A549 (cell line): Measurements from ENCODE around the gene ANKRD11. TPM values are rescaled to one million over a fixed set of nuclear protein-coding genes. Genes with fewer than 3 reads are reported as not detected.

Experiments used
- ATAC-seq, 2 experiments: fragments of 200-7000 bp in 1 of 2; fragments of >200 bp in 1 of 2; cut with Nextera tagmentation in 1 of 2; cut with Tn5 transposase in 1 of 2; 3 replicates each; pipeline versions ENCODE4 v1.8.0 to v1.9.1; 2018 to 2020; ENCODE audit warnings: mild to moderate bottlenecking in 1 of 2, moderate library complexity in 1 of 2
- CTCF ChIA-PET: fragments of 300-600 bp; sonication (Branson Sonifier 250); formaldehyde crosslinking; extraction: SDS; loops from one replicate; lab custom pipeline; 2021; ENCODE audit warnings: antibody characterized with exemption, inconsistent platforms; lab: Yijun Ruan, JAX
- POLR2A ChIA-PET: fragments of 350-600 bp; formaldehyde crosslinking; extraction: SDS; loops from one replicate; lab custom pipeline; 2021; ENCODE audit warnings: antibody characterized with exemption, inconsistent platforms; lab: Yijun Ruan, JAX
- DNase-seq, 2 experiments: peaks; one replicate each; pipeline versions ENCODE4 v3.0.0 to v3.0.0-alpha.2; 2011 to 2016; ENCODE audit warnings: low read depth in 1 of 2, low spot score in 1 of 2
- FAIRE-seq: peaks from 2 replicates; lab custom pipeline; 2011; peaks lifted over from hg19 to GRCh38; lab: Jason Lieb, UNC
- H3K27ac ChIP-seq, 2 experiments: fragments of >200 bp; sonication (Bioruptor Twin); formaldehyde crosslinking; 3 replicates each; pipeline ENCODE4 v1.5.1; 2016 to 2017
- H3K4me1 ChIP-seq: fragments of >200 bp; sonication (Bioruptor Twin); formaldehyde crosslinking; 3 replicates; pipeline ENCODE4 v1.6.1; 2016
- H3K4me2 ChIP-seq: fragments of >200 bp; sonication (Bioruptor Twin); formaldehyde crosslinking; 3 replicates; pipeline ENCODE4 v1.6.1; 2016
- H3K4me3 ChIP-seq: fragments of >200 bp; sonication (Bioruptor Twin); formaldehyde crosslinking; 3 replicates; pipeline ENCODE4 v1.5.1; 2016
- H3K9me3 ChIP-seq: fragments of >200 bp; sonication (Bioruptor Twin); formaldehyde crosslinking; 3 replicates; pipeline ENCODE4 v1.6.1; 2016
- CBX2 ChIP-seq: fragments of 200-600 bp; sonication (generic); IDR thresholded peaks from 2 replicates; pipeline ENCODE4 v1.6.1; 2016; ENCODE audit warnings: low read depth, mild to moderate bottlenecking, borderline replicate concordance
- EHF ChIP-seq: fragments of 250-450 bp; sonication (Bioruptor Pico); IDR thresholded peaks from 2 replicates; pipeline ENCODE4 v1.5.0; 2020; ENCODE audit warnings: mild to moderate bottlenecking
- EHMT2 ChIP-seq: fragments of 200-600 bp; sonication (generic); IDR thresholded peaks from 2 replicates; pipeline ENCODE4 v1.6.1; 2016; ENCODE audit warnings: antibody characterized with exemption, low read depth, mild to moderate bottlenecking, moderate library complexity
- EP300 ChIP-seq, 2 experiments: fragments of >200 bp; sonication (Bioruptor Twin); formaldehyde crosslinking; IDR thresholded peaks; 2 replicates in 1 of 2; 3 replicates in 1 of 2; pipeline ENCODE4 v1.6.1; 2016 to 2017
- FOSB ChIP-seq: fragments of 250-450 bp; sonication (Bioruptor Pico); IDR thresholded peaks from 2 replicates; pipeline ENCODE4 v1.5.0; 2020; ENCODE audit warnings: mild to moderate bottlenecking, moderate library complexity
- FOSL2 ChIP-seq, 2 experiments: fragments of 450-650 bp in 1 of 2; fragments of >200 bp in 1 of 2; sonication (Bioruptor Twin) in 1 of 2; formaldehyde crosslinking; IDR thresholded peaks; 2 replicates each; pipeline versions ENCODE4 v1.5.0 to v1.6.1; 2016 to 2020; ENCODE audit warnings: mild to moderate bottlenecking in 1 of 2, moderate library complexity in 1 of 2
- FOXS1 ChIP-seq: fragments of 250-450 bp; sonication (Bioruptor Pico); IDR thresholded peaks from 2 replicates; pipeline ENCODE4 v1.5.0; 2020; ENCODE audit warnings: mild to moderate bottlenecking, moderate library complexity
- HOXB5 ChIP-seq: fragments of 250-450 bp; sonication (Bioruptor Pico); IDR thresholded peaks from 2 replicates; pipeline ENCODE4 v1.5.0; 2020; ENCODE audit warnings: mild to moderate bottlenecking, moderate library complexity
- NPAS2 ChIP-seq: fragments of 250-450 bp; sonication (Bioruptor Pico); IDR thresholded peaks from 2 replicates; pipeline ENCODE4 v1.8.0; 2022; ENCODE audit warnings: mild to moderate bottlenecking, moderate library complexity, borderline replicate concordance
- POLR2A ChIP-seq: IDR thresholded peaks from 2 replicates; pipeline ENCODE4 v1.6.1; 2012; ENCODE audit warnings: mild to moderate bottlenecking, low read length
- RFX5 ChIP-seq: fragments of 450-650 bp; IDR thresholded peaks from 2 replicates; pipeline ENCODE4 v1.7.1; 2014; ENCODE audit warnings: antibody characterized with exemption, mild to moderate bottlenecking, moderate library complexity
- RNF2 ChIP-seq: fragments of 200-600 bp; sonication (generic); IDR thresholded peaks from 2 replicates; pipeline ENCODE4 v1.6.1; 2016; ENCODE audit warnings: low read depth, mild to moderate bottlenecking, antibody characterized with exemption, moderate library complexity, borderline replicate concordance
- TP53 ChIP-seq: fragments of 250-450 bp; sonication (Bioruptor Pico); IDR thresholded peaks from 2 replicates; pipeline ENCODE4 v1.5.0; 2021; ENCODE audit warnings: mild to moderate bottlenecking, moderate library complexity
- ZSCAN20 ChIP-seq: fragments of 250-450 bp; sonication (Bioruptor Pico); IDR thresholded peaks from 2 replicates; pipeline ENCODE4 v1.8.0; 2022; ENCODE audit warnings: mild to moderate bottlenecking, moderate library complexity
- WGBS: methylation state at CpG from one replicate; pipeline ENCODE4 v1.1.6; 2017; ENCODE audit errors: missing lambda C conversion rate; 5-methylcytosine and 5-hydroxymethylcytosine counted together
- polyA plus RNA-seq, 4 experiments: library from polyadenylated mRNA; depleted of rRNA in 3 of 4; stranded (reverse); fragments of >200 nt; fragmentation: RNase III in 1 of 4; extraction: RNeasy Plus Mini Kit Qiagen cat#74134 plus additional on column Dnase treatment in 1 of 4; gene quantifications; 2 replicates in 3 of 4; 3 replicates in 1 of 4; pipeline ENCODE4 v1.2.3, GENCODE V29; 2011 to 2017
- TF ChIP-seq, protein P1 (sequence below): fragments of 250-450 bp; sonication (Bioruptor Pico); IDR thresholded peaks from 2 replicates; pipeline ENCODE4 v1.5.0; 2021; ENCODE audit warnings: mild to moderate bottlenecking, moderate library complexity, borderline replicate concordance
- TF ChIP-seq, protein P2 (sequence below): fragments of 450-650 bp; IDR thresholded peaks from 2 replicates; pipeline ENCODE4 v1.6.1; 2014; ENCODE audit warnings: antibody characterized with exemption
- TF ChIP-seq, protein P3 (sequence below): fragments of 200-600 bp; sonication (generic); IDR thresholded peaks from 2 replicates; pipeline ENCODE4 v1.6.1; 2016; ENCODE audit warnings: antibody characterized with exemption, mild to moderate bottlenecking, moderate library complexity
- TF ChIP-seq, protein P4 (sequence below): fragments of >200 bp; sonication (Bioruptor Twin); formaldehyde crosslinking; IDR thresholded peaks from 2 replicates; pipeline ENCODE4 v1.6.1; 2016
- TF ChIP-seq, protein P5 (sequence below): fragments of 150-350 bp; IDR thresholded peaks from 2 replicates; pipeline ENCODE4 v1.6.1; 2014; ENCODE audit warnings: low read depth, mild to moderate bottlenecking, low read length

Gene ANKRD11
- polyA plus RNA-seq, 2 of the 4 experiments (the other 2 are of a cell fraction), result 53.6 to 54.9 TPM

DNA sequence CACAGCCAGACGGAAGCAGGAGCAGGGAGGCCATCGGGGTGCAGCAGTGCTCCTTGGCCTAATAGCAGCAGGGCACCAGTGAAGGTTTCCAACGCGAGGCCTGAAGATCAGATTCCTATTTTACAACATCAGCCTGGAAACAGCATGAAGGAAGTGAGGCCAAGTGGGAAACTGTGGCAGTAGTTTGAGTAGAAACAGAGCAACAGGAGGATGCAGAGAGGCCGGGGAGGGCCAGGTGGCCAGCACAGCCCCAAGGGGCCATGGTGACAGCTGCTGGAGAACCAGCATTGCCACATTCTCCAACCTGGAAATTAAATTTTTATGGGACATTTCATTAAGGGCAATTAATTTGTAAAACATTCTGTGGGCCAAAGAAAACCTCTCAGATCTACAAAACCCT is 3.4 kb upstream of the ANKRD11 start:
- FAIRE-seq, result no peak

DNA sequence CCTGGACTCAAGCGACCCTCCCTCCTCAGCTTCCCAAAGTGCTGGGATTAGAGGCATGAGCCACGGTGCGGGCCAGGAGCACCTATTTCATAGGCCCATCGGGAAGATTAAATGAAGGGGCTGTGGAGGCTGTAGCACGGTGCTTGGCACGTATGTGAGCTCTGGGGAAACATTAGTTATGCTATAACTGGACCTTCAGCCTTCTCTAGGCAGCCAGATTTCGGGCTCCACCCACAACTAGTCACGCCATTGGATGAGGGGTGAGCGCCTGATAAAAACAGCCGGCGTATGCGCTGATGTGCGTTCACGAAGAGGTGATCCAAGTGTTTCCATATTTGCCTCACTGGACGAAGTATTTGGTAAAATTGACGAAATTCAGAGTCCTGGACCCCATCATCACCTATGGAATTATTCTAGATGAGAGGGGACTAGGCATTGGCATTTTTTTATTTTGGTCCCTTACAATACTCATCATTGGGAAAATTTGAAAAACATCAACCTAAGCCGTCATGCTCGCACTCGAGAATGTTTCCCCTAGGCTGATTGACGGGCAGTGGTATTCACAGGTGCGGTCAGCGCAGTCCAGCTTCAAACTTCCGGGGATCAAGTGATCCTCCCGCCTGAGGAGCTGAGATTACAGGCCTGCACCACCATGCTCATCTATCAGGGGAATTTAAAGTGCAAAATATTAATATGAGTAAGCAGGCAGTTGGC is 1.8 kb upstream of the ANKRD11 start:
- peak overlapping the region in 1 of 2 experiments; percentile 88; a peak in 4 of 6 replicates for H3K27ac ChIP-seq
- CTCF ChIA-PET, result interaction anchor here (1.5 kb wide), 1 partner anchor 96 kb away, joined by 6 read pairs; no protein-coding TSS in a partner anchor
- TF ChIP-seq RFX5, result no peak
- TF ChIP-seq POLR2A, result no peak
- TF ChIP-seq, protein P1, sequence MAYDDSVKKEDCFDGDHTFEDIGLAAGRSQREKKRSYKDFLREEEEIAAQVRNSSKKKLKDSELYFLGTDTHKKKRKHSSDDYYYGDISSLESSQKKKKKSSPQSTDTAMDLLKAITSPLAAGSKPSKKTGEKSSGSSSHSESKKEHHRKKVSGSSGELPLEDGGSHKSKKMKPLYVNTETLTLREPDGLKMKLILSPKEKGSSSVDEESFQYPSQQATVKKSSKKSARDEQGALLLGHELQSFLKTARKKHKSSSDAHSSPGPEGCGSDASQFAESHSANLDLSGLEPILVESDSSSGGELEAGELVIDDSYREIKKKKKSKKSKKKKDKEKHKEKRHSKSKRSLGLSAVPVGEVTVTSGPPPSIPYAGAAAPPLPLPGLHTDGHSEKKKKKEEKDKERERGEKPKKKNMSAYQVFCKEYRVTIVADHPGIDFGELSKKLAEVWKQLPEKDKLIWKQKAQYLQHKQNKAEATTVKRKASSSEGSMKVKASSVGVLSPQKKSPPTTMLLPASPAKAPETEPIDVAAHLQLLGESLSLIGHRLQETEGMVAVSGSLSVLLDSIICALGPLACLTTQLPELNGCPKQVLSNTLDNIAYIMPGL (CRISPR knock-in tag), result no peak
- TF ChIP-seq, protein P2, sequence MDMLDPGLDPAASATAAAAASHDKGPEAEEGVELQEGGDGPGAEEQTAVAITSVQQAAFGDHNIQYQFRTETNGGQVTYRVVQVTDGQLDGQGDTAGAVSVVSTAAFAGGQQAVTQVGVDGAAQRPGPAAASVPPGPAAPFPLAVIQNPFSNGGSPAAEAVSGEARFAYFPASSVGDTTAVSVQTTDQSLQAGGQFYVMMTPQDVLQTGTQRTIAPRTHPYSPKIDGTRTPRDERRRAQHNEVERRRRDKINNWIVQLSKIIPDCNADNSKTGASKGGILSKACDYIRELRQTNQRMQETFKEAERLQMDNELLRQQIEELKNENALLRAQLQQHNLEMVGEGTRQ, result no peak
- TF ChIP-seq, protein P3, sequence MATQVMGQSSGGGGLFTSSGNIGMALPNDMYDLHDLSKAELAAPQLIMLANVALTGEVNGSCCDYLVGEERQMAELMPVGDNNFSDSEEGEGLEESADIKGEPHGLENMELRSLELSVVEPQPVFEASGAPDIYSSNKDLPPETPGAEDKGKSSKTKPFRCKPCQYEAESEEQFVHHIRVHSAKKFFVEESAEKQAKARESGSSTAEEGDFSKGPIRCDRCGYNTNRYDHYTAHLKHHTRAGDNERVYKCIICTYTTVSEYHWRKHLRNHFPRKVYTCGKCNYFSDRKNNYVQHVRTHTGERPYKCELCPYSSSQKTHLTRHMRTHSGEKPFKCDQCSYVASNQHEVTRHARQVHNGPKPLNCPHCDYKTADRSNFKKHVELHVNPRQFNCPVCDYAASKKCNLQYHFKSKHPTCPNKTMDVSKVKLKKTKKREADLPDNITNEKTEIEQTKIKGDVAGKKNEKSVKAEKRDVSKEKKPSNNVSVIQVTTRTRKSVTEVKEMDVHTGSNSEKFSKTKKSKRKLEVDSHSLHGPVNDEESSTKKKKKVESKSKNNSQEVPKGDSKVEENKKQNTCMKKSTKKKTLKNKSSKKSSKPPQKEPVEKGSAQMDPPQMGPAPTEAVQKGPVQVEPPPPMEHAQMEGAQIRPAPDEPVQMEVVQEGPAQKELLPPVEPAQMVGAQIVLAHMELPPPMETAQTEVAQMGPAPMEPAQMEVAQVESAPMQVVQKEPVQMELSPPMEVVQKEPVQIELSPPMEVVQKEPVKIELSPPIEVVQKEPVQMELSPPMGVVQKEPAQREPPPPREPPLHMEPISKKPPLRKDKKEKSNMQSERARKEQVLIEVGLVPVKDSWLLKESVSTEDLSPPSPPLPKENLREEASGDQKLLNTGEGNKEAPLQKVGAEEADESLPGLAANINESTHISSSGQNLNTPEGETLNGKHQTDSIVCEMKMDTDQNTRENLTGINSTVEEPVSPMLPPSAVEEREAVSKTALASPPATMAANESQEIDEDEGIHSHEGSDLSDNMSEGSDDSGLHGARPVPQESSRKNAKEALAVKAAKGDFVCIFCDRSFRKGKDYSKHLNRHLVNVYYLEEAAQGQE, result no peak
- TF ChIP-seq TP53, result no peak
- no peak for TF ChIP-seq NPAS2 (CRISPR knock-in tag)
- no peak for TF ChIP-seq FOSB
- TF ChIP-seq EP300 (IDR thresholded peaks at IDR 0.05), result no peak
- no peak for TF ChIP-seq ZSCAN20 (CRISPR knock-in tag)
- no peak for TF ChIP-seq EHF (CRISPR knock-in tag)
- TF ChIP-seq CBX2, result no peak
- no peak for TF ChIP-seq EHMT2
- TF ChIP-seq, protein P4, sequence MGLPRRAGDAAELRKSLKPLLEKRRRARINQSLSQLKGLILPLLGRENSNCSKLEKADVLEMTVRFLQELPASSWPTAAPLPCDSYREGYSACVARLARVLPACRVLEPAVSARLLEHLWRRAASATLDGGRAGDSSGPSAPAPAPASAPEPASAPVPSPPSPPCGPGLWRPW, result no peak
- TF ChIP-seq, protein P5, sequence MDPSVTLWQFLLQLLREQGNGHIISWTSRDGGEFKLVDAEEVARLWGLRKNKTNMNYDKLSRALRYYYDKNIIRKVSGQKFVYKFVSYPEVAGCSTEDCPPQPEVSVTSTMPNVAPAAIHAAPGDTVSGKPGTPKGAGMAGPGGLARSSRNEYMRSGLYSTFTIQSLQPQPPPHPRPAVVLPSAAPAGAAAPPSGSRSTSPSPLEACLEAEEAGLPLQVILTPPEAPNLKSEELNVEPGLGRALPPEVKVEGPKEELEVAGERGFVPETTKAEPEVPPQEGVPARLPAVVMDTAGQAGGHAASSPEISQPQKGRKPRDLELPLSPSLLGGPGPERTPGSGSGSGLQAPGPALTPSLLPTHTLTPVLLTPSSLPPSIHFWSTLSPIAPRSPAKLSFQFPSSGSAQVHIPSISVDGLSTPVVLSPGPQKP, result no peak
- no peak for TF ChIP-seq FOSL2 (IDR thresholded peaks at IDR 0.05)
- TF ChIP-seq FOSL2 (CRISPR knock-in tag; IDR thresholded peaks at IDR 0.05), result no peak
- TF ChIP-seq, all 56 proteins: peak for 0
- POLR2A ChIA-PET, result no interaction called here
- DNase-seq (no peak), ATAC-seq (no peak), FAIRE-seq (no peak)
- Histone ChIP-seq H3K4me1 (peaks cover 23% of the 10 kb centered on the region), H3K4me2 (peak overlapping the region; percentile 83), H3K4me3 (peak overlapping the region; percentile 75), H3K9me3 (no peaks in the 10 kb centered on the region)
- WGBS, result 79% methylated on average over 21 of the region's 24 CpGs

More for the DNA sequence above, 3.4 kb upstream of the ANKRD11 start:
- ChIA-PET POLR2A (no interaction called here), CTCF (interaction anchor here (0.7 to 0.8 kb wide), 2 partner anchors 9 to 310 kb away, joined by 3 read pairs; no protein-coding TSS in a partner anchor)
- Histone ChIP-seq H3K4me2 (no peak overlapping the region), H3K4me3 (no peak overlapping the region), H3K9me3 (no peaks in the 10 kb centered on the region), H3K27ac (no peak overlapping the region), H3K4me1 (peaks cover 8% of the 10 kb centered on the region)
- ATAC-seq, result no peak
- DNase-seq, result no peak
- 83% methylated on average over 5 of the region's 5 CpGs for whole genome bisulfite sequencing
- TF ChIP-seq POLR2A, result no peak
- TF ChIP-seq RNF2, result no peak
- TF ChIP-seq EHF (CRISPR knock-in tag), result no peak
- no peak for TF ChIP-seq CBX2
- no peak for TF ChIP-seq NPAS2 (CRISPR knock-in tag)
- TF ChIP-seq HOXB5 (CRISPR knock-in tag), result no peak
- no peak for TF ChIP-seq FOXS1
